Adipose tissue (tissue), 3 donors: ENCODE measurements around the gene PDE4DIP. TPM values are rescaled to one million over a fixed set of nuclear protein-coding genes. Genes with fewer than 3 reads are reported as not detected.
"Not testable (repeated sequence)": the region's sequence is repeated elsewhere in the genome, so short reads cannot be mapped to it uniquely, and the experiment has no call there.

ENCODE experiments used
- H3K27ac ChIP-seq: one replicate; pipeline ENCODE4 v1.5.1; 2013; ENCODE audit warnings: low read depth, low read length
- WGBS, 3 donors: extraction: QIAGEN DNeasy Blood & Tissue Kit; methylation state at CpG; one replicate each; pipeline ENCODE4 v1.1.7; 2013; 5-methylcytosine and 5-hydroxymethylcytosine counted together
- polyA plus RNA-seq, 3 donors: library from polyadenylated mRNA; stranded (reverse); fragments of 200-250 nt; gene quantifications; one replicate each; pipeline ENCODE4 v1.2.3, GENCODE V29; 2013
- donor health status: healthy with polysubstance abuse.
- donor health status: Bipolar disorder and iron deficiency.
- donor health status: healthy.

Gene PDE4DIP
- polyA plus RNA-seq, 3 donors: 11.7 to 37.3 (median 34.9) TPM

DNA sequence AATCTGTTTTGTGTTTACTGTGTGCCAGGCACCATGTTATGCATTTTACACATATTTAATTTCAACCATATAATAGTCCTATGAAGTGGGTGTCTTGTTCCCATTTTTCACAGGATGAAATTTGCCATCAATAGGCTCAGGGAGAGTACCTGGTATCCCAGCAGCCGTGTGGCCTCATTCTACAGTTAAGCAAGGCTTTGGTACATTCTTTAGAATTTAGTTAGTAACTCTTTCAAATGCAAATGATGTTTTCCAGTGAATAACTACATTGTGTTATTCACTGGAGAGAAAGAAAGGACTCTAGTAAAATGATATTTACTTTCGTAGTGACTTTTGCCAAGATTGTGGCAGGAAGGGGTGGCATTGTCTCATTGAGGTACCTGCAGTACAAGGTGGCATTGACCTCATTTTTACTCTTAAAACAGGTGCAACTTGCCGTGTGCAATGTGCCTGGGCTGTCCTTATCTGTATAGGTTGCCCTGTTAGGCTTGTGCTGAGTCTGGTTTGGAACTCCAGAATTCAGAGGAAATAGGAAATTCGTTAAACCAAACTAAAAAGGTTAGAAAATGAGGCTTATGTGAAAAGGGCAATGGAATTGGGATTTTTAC, 65.1 kb downstream of the PDE4DIP start:
- WGBS, 3 donors: no CpG with 5 or more reads among the region's 4 CpGs

GRCh38 chr1:148911303-148911928, 67.2 kb downstream of the PDE4DIP start:
- H3K27ac ChIP-seq: not testable (repeated sequence)
- no CpG with 5 or more reads among the region's 5 CpGs for whole genome bisulfite sequencing, 3 donors

More for the DNA sequence above, 65.1 kb downstream of the PDE4DIP start:
- H3K27ac ChIP-seq: not testable (repeated sequence)

DNA sequence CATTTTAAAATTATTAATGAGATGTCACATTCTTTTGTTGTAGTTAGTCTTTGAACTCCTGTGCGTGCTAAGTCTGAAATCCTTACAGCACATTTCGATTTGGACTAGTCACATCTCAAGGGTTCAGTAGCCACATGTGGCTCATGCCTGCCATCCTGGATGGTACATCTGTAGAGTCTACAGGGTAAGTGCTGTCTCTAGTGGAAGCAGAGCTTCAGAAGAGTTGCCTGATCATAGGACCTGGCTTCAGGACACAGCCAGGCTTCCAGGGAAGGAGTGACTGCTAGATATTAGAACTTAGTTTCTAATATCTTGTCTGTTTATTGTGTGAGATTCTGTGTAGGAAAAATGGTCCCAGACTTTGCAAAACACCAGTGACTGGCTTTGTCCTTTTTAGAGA, 72.0 kb downstream of the PDE4DIP start:
- H3K27ac ChIP-seq: not testable (repeated sequence)
- WGBS, 3 donors: no CpG with 5 or more reads among the region's 2 CpGs

- 16 to 40% (median 28%) methylated on average over 2 of the region's 4 CpGs for WGBS, 3 donors
- not testable (repeated sequence) for H3K27ac ChIP-seq
These were observed 72.6 kb downstream of the PDE4DIP start for GRCh38 chr1:148916695-148917348.

DNA sequence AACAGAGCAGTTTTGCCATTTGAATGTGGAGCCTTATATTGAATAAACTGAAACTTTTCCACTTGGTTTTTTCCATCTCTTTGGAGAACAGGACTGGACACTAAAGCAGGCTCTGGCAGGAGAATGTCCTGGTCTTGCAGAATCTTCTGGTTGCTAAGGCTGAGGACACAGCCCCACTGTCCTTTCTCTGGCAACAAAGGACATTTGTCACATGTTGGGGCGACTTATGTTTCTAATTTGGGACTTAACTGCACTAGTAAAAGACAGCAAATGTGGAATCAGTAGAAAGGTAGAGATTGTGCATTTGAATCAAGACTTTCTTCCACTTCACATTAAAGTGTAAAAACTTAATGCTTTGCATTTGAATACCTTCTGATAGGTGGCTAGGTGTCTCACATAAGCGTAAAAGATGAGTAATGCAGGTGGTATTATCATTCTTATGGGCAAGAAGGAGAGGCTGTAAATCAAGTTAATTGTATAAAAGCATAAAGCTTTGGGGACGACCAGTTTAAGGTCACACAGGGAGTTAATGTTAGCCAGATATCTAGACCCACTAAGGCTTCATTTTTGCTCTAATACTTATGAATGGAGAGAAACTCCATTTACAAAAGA, 74.7 kb downstream of the PDE4DIP start:
- 60 to 78% (median 76%) methylated on average over 2 of the region's 3 CpGs for WGBS, 3 donors
- H3K27ac ChIP-seq: not testable (repeated sequence)

DNA sequence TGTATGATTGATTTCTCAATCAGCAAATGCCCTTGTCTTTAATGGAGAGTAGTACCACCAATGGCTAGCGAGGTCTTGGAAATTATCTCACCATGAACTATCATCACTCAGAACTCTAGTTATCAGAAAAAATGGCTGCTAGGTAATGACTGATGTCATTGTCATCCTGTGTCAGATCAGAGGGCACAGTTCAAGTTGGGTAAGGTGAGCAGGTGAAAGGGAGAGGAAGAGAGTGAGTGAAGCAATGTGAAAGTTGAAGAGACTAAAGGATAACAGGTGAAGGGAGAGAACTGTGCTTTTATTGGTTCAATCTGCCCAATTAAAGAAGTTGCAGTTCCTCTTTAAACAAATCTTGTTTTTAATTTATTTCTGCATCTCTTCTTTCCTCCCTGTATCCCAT, 76.8 kb downstream of the PDE4DIP start:
- WGBS, 3 donors: no CpG with 5 or more reads among the region's 1 CpG
- H3K27ac ChIP-seq: not testable (repeated sequence)

GRCh38 chr1:148923798-148924197, 79.6 kb downstream of the PDE4DIP start:
- H3K27ac ChIP-seq: not testable (repeated sequence)
- WGBS, 3 donors: 65 to 100% (median 91%) methylated on average over 1 of the region's 3 CpGs

- WGBS, 3 donors: no CpG with 5 or more reads among the region's 1 CpG
- H3K27ac ChIP-seq: not testable (repeated sequence)
These were observed 83.4 kb downstream of the PDE4DIP start for GRCh38 chr1:148927645-148928044.

DNA sequence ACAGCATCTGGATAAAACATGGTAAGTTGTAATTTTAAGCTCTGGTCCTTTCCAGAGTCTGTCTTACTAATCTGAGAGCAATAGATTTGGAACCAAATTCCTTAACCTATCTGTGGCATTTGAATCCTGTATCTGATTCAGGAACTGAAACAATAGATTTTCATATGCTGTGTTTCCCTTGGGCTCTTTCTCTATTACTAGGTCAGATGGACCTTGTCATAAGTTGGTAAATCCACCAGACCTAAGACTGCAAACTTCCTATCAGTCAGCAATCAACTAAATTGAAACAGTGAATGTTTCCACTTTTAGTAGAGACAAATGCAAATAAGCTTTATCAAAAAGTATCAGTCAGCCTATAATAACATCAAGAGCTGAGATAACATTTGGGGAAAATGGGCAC, 85.0 kb downstream of the PDE4DIP start:
- H3K27ac ChIP-seq: not testable (repeated sequence)

GRCh38 chr1:148935381-148936002, 91.3 kb downstream of the PDE4DIP start:
- no CpG with 5 or more reads among the region's 3 CpGs for WGBS, 3 donors
- not testable (repeated sequence) for H3K27ac ChIP-seq

DNA sequence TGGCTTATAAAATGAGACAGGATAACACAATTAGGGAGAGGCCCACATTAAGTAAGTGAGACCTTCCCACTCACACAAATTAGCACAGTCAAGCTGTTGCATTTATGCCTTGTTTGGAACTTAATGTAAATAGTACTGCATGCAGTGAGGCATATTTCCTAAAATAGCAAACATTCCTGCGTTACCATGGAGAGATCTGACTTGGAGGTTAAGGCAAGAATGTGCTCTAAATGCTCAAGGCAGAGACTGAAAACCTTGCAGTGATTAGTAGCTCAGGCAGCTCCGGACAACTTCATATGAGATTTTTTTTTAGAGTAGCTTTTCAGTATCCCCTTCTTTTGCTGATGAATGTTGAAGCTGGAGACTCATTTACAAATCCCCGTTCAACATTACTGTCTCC, 98.7 kb downstream of the PDE4DIP start:
- WGBS, 3 donors: no CpG with 5 or more reads among the region's 3 CpGs
- H3K27ac ChIP-seq: not testable (repeated sequence)

DNA sequence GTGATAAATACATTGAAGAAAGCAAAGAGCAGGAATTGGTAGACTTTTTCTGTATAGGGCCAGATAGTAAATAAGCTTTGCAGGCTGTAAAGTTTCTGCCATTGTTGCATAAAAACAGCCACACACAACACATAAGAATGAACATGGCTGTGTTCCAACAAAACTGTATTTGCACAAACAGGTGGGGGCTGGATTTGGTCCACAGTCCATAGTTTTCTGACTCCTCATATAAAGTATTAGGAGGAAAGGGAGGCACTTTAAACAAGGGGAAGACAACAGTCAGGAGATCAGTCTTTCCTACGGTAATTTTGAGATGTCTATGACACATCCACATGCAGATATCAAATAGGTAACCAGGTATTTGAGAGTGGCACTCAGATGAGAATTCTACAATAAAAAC, 100.9 kb downstream of the PDE4DIP start:
- WGBS, 3 donors: no CpG with 5 or more reads among the region's 1 CpG

GRCh38 chr1:148948768-148949167, 104.5 kb downstream of the PDE4DIP start:
- H3K27ac ChIP-seq: not testable (repeated sequence)
- 61 to 84% (median 67%) methylated on average over 4 of the region's 4 CpGs for WGBS, 3 donors

More for the DNA sequence above, 100.9 kb downstream of the PDE4DIP start:
- H3K27ac ChIP-seq: not testable (repeated sequence)

DNA sequence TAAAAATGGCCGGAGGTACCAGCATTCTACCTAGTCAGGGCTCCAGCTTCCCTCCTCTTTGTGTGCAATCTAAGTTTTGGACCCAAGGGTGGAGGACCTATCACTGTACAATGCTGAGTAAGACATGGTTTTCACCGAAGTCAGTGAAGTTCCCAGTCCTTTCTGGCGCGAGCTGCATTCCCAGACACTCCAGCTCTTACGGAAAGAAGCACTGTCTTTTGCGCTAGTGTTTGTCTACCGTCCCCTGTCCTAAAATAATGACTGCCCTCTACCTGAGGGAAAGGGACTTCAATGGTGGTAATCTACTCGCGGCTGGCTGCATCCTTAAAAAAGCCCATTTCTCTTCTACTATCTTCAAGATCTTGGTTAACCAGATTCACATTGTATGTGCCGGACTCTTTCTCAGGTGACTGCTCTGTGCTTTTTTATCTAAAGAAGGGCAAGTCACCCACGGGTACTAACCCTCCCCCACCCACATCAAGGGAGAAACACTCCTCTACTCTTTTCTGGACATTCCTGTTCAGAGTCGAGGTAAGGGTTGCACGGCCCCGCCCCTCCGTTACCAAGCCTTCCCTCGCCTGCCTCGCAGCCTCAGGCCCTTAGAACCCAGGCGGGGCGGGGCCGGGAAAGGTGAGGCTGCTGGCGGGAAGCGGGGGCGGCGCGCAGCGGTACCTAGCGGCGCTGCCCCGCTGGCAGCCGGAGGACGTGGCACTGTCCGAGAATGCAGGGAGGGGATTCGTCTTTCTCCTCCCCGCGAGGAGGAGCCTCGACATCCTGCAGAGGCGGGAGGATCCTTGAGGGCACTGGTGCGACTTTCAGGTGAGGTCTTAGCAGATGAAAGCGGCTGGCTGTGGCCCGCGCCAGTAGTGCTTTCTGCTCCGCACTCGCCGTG, 107.4 kb downstream of the PDE4DIP start:
- WGBS, 3 donors: 3 to 5% (median 4%) methylated on average over 18 to 31 of the region's 44 CpGs
- not testable (repeated sequence) for H3K27ac ChIP-seq

DNA sequence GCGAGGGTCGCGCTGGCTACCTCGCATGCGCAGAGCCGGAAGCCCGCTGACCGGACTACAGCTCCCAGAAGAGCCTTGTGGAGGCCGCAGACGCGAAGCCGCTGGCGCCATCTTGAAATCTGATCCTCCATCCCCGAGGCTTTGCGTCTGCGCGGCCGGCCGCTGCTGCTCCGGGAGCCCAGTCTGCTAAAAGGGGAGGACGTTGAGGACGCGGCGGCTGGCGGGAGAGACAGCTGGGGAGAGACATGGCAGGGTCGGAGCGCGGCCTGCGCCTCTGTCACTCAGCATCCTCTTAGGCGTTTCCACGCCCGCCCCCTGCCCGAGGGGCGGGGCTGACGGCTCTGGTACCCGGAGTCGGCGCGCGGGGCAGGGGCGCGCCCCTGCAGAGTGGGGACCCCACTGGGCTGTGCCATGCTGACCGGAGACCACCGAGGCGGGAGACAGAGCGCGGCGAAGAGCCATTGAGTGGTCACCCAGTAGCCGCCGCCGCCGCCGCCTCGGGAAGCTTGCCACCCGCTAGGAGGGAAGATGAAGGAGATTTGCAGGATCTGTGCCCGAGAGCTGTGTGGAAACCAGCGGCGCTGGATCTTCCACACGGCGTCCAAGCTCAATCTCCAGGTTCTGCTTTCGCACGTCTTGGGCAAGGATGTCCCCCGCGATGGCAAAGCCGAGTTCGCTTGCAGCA, 108.2 kb downstream of the PDE4DIP start:
- not testable (repeated sequence) for H3K27ac ChIP-seq
- 0% methylated on average over 21 to 29 of the region's 66 CpGs for WGBS, 3 donors

- 3 to 9% (median 5%) methylated on average over 24 of the region's 28 CpGs for WGBS, 3 donors
- H3K27ac ChIP-seq: not testable (repeated sequence)
These were observed 108.8 kb downstream of the PDE4DIP start for GRCh38 chr1:148952938-148953616.

DNA sequence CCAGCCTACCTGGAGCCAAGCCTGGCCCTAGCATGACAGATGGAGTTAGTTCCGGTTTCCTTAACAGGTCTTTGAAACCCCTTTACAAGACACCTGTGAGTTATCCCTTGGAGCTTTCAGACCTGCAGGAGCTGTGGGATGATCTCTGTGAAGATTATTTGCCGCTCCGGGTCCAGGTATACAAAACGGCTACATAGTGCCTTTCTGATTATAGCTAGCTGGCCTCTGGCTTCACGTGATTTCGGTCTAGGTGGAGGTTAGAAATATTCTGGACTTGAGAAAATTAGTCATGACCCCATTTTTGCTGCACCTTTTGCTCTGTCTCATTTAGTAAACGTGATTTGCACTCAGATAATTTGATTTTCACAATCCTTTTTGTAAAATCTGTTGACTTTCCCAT, 109.5 kb downstream of the PDE4DIP start:
- 19 to 49% (median 46%) methylated on average over 6 of the region's 7 CpGs for WGBS, 3 donors
- not testable (repeated sequence) for H3K27ac ChIP-seq
